OCI-LY1 (cell line): ENCODE results near the gene CRLF3.
"Not testable (repeated sequence)": the region's sequence is repeated elsewhere in the genome, so short reads cannot be mapped to it uniquely, and the experiment has no call there.

Source experiments
- H2AFZ ChIP-seq: fragments of 200-600 bp; sonication (generic), shearing (Covaris generic); 2 replicates; pipeline ENCODE4 v1.6.0; 2014; ENCODE audit warnings: antibody characterized with exemption, mild to moderate bottlenecking, low read length
- H3F3A ChIP-seq: fragments of 200-600 bp; sonication (generic), shearing (Covaris generic); 2 replicates; pipeline ENCODE4 v1.6.0; 2014; ENCODE audit warnings: mild to moderate bottlenecking, antibody characterized with exemption, low read length, moderate library complexity; ENCODE audit not compliant: insufficient read depth
- H3K27ac ChIP-seq: fragments of 200-600 bp; sonication (generic); 2 replicates; pipeline ENCODE4 v1.5.1; 2014; ENCODE audit warnings: low read length, mixed run types, mild to moderate bottlenecking, low read depth; ENCODE audit not compliant: poor library complexity, severe bottlenecking
- H3K27me3 ChIP-seq: fragments of 200-600 bp; sonication (generic); 2 replicates; pipeline ENCODE4 v1.6.0; 2014; ENCODE audit warnings: antibody characterized with exemption, mild to moderate bottlenecking, low read length, moderate library complexity; ENCODE audit not compliant: insufficient read depth
- H3K36me3 ChIP-seq: fragments of 200-600 bp; sonication (generic); 2 replicates; pipeline ENCODE4 v1.6.1; 2014; ENCODE audit warnings: mild to moderate bottlenecking, antibody characterized with exemption, low read length, moderate library complexity, mixed read lengths; ENCODE audit not compliant: insufficient read depth
- H3K4me1 ChIP-seq: fragments of 200-600 bp; sonication (generic); 2 replicates; pipeline ENCODE4 v1.5.1; 2014; ENCODE audit warnings: mild to moderate bottlenecking, low read length, moderate library complexity; ENCODE audit not compliant: insufficient read depth, severe bottlenecking
- H3K4me2 ChIP-seq: fragments of 200-600 bp; sonication (generic), shearing (Covaris generic); 2 replicates; pipeline ENCODE4 v1.6.1; 2014; ENCODE audit warnings: low read length
- H3K4me3 ChIP-seq: fragments of 200-600 bp; sonication (generic); 2 replicates; pipeline ENCODE4 v1.5.1; 2014; ENCODE audit warnings: low read length, low read depth, mild to moderate bottlenecking, mixed read lengths; ENCODE audit not compliant: poor library complexity, severe bottlenecking
- H3K79me2 ChIP-seq: fragments of 200-600 bp; shearing (Covaris generic); 2 replicates; pipeline ENCODE4 v1.6.1; 2016; ENCODE audit warnings: mixed run types, low read length, mixed read lengths; ENCODE audit not compliant: insufficient read depth
- H3K9ac ChIP-seq: fragments of 200-600 bp; sonication (generic), shearing (Covaris generic); 2 replicates; pipeline ENCODE4 v1.6.1; 2014; ENCODE audit warnings: mild to moderate bottlenecking, low read length, mixed read lengths
- H3K9me2 ChIP-seq: fragments of 200-600 bp; sonication (generic), shearing (Covaris generic); 2 replicates; pipeline ENCODE4 v1.6.1; 2014; ENCODE audit warnings: low read depth, mild to moderate bottlenecking, low read length, mixed read lengths
- H3K9me3 ChIP-seq: fragments of 200-600 bp; shearing (Covaris generic); 2 replicates; pipeline ENCODE4 v1.6.1; 2014; ENCODE audit warnings: low read length, mixed read lengths
- H4K20me1 ChIP-seq: fragments of 200-600 bp; sonication (generic), shearing (Covaris generic); 2 replicates; pipeline ENCODE4 v1.6.0; 2016; ENCODE audit warnings: mild to moderate bottlenecking, low read length; ENCODE audit not compliant: insufficient read depth
- EZH2 ChIP-seq: fragments of 200-600 bp; sonication (generic), shearing (Covaris generic); IDR thresholded peaks from 2 replicates; pipeline ENCODE4 v1.8.0; 2017; ENCODE audit warnings: borderline replicate concordance, mixed run types, mild to moderate bottlenecking, antibody characterized with exemption, low read length, moderate library complexity, mixed read lengths
- TF ChIP-seq, protein P1 (sequence below): fragments of 200-600 bp; sonication (generic), shearing (Covaris generic); IDR thresholded peaks from 2 replicates; pipeline ENCODE4 v1.5.1; 2017; ENCODE audit warnings: mild to moderate bottlenecking, antibody characterized with exemption, low read length, moderate library complexity, mixed read lengths

Gene CRLF3

DNA sequence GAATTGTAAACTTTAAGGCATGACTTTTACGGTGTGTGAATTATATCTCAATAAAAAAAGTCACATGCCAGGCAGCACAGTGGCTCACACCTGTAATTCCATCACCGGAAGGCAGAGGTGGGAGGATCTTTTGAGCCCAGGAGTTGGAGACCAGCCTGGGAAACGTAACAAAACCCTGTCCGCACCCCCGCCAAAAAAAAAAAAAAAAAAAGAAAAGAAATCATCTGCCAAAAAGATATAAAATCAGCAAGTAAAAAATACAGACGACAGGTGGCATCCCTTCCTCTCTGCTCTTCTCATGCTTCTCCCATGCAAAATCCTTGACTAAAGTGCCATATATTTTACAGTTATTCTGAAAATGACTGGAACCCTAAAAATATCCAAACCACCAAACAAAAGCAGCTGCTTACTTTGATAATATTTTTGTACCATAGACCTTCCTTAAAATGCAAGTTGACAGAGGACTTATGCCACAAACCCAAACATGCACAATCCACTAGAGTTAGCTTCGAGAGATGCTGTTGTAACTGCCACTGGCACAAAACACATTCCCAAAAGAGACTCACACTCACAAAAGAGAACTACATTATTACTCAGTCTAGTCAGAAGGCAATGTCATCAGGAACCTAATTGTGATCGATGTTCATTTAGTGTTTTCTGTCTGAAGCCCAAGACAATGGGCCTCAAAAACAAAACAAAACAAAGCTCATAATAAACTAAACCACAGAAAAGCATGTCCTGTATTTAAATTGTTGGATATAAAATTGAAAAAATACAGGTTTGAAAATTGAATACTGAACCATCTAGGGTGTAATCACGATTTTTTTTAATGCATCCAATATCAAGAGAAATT, 2.4 kb downstream of the CRLF3 start:
- no peaks in the 10 kb centered on the region for H4K20me1 ChIP-seq
- H2AFZ ChIP-seq, result no peak overlapping the region
- peak overlapping the region; percentile 83 for H3K4me2 ChIP-seq
- H3F3A ChIP-seq, result 0 out of 2 replicates have a peak, but pooled peaks cover 3% of the 10 kb centered on the region
- peaks cover 57% of the 10 kb centered on the region for H3K4me1 ChIP-seq
- H3K9me2 ChIP-seq, result no peaks in the 10 kb centered on the region
- peaks cover 17% of the 10 kb centered on the region for H3K36me3 ChIP-seq
- TF ChIP-seq, protein P1, sequence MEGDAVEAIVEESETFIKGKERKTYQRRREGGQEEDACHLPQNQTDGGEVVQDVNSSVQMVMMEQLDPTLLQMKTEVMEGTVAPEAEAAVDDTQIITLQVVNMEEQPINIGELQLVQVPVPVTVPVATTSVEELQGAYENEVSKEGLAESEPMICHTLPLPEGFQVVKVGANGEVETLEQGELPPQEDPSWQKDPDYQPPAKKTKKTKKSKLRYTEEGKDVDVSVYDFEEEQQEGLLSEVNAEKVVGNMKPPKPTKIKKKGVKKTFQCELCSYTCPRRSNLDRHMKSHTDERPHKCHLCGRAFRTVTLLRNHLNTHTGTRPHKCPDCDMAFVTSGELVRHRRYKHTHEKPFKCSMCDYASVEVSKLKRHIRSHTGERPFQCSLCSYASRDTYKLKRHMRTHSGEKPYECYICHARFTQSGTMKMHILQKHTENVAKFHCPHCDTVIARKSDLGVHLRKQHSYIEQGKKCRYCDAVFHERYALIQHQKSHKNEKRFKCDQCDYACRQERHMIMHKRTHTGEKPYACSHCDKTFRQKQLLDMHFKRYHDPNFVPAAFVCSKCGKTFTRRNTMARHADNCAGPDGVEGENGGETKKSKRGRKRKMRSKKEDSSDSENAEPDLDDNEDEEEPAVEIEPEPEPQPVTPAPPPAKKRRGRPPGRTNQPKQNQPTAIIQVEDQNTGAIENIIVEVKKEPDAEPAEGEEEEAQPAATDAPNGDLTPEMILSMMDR, result peak; percentile 15
- no peak for TF ChIP-seq EZH2
- H3K27me3 ChIP-seq, result no peaks in the 10 kb centered on the region
- H3K9me3 ChIP-seq, result no peaks in the 10 kb centered on the region
- H3K9ac ChIP-seq, result peak overlapping the region; percentile 94
- H3K4me3 ChIP-seq, result peak overlapping the region; percentile 88
- H3K27ac ChIP-seq, result peak overlapping the region; percentile 88
- H3K79me2 ChIP-seq, result peaks cover 66% of the 10 kb centered on the region

DNA sequence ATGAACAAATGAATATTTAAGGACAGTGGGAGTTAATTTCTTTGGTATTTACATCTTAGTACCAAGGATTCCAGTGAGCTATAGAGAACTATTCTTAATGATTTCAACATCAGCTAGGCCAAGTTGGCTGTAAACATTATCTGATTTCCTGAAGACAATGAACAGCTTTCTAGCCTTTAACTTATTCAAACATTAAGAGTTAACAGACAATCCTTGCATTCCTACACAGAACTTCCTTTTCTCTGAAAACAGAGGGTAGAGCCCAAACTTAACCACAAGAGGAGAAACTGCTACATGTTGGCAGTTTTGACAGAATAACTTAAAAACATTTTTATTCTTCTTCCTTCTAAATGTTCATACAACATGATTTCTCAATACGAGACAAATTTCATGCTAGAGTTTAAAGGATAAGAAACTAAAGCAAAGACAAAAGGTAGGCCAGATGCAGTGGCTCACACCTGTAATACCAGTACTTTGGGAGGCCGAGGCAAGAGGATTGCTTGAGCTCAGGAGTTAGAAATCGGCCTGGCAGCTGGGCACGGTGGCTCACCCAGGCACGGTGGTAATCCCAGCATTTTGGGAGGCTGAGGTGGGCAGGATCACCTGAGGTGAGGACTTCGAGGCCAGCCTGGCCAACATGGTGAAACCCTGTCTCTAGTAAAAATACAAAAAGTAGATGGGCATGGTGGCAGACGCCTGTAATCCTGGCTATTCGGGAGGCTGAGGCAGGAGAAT, 4.4 kb downstream of the CRLF3 start:
- H3K27me3 ChIP-seq, result no peaks in the 10 kb centered on the region
- peaks cover 84% of the 10 kb centered on the region for H3K79me2 ChIP-seq
- TF ChIP-seq, protein P1, result no peak
- TF ChIP-seq EZH2, result no peak
- H3K9ac ChIP-seq, result no peak overlapping the region; the same call in 1 of the 2 replicates
- peaks cover 25% of the 10 kb centered on the region for H3K36me3 ChIP-seq
- no peaks in the 10 kb centered on the region for H4K20me1 ChIP-seq
- H3F3A ChIP-seq, result 0 out of 2 replicates have a peak, but pooled peaks cover 3% of the 10 kb centered on the region
- peaks cover 49% of the 10 kb centered on the region for H3K4me1 ChIP-seq
- H3K9me3 ChIP-seq, result no peaks in the 10 kb centered on the region
- no peaks in the 10 kb centered on the region for H3K9me2 ChIP-seq
- peak overlapping the region; percentile 20; the same call in 1 of the 2 replicates for H3K4me2 ChIP-seq
- H2AFZ ChIP-seq, result no peak overlapping the region
- H3K4me3 ChIP-seq, result no peak overlapping the region
- peak overlapping the region; percentile 88 for H3K27ac ChIP-seq

- peaks cover 26% of the 10 kb centered on the region for H3K36me3 ChIP-seq
- H3F3A ChIP-seq, result 0 out of 2 replicates have a peak, but pooled peaks cover 3% of the 10 kb centered on the region
- no peak overlapping the region for H3K9ac ChIP-seq
- no peak overlapping the region for H2AFZ ChIP-seq
- no peaks in the 10 kb centered on the region for H3K9me2 ChIP-seq
- peaks cover 89% of the 10 kb centered on the region for H3K79me2 ChIP-seq
- no peaks in the 10 kb centered on the region for H4K20me1 ChIP-seq
- no peak overlapping the region for H3K27ac ChIP-seq
- no peak overlapping the region for H3K4me2 ChIP-seq
- H3K9me3 ChIP-seq, result no peaks in the 10 kb centered on the region
- H3K4me1 ChIP-seq, result peaks cover 48% of the 10 kb centered on the region
- TF ChIP-seq EZH2, result no peak
- TF ChIP-seq, protein P1, result no peak
- no peak overlapping the region for H3K4me3 ChIP-seq
- no peaks in the 10 kb centered on the region for H3K27me3 ChIP-seq
Observed at GRCh38 chr17:30816165-30816564, 8.3 kb downstream of the CRLF3 start.

DNA sequence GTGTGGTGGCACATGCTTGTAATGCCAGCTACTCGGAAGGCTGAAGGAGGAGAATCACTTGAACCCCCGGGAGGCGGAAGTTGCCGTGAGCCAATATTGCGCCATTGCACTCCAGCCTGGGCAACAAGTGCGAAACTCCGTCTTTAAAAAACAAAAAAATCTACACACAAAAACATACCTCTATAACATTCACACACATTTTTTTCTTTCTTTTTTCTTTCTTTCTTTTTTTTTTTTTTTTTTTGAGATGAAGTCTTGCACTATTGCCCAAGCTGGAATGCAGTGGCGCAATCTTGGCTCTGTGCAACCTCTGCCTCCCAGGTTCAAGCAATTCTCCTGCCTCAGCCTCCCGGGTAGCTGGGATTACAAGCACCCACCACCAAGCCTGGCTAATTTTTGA, 9.6 kb downstream of the CRLF3 start:
- not testable (repeated sequence) for H3F3A ChIP-seq, H3K9me3 ChIP-seq, H3K4me3 ChIP-seq, H4K20me1 ChIP-seq, H3K9ac ChIP-seq, H2AFZ ChIP-seq, H3K4me2 ChIP-seq, H3K27ac ChIP-seq, H3K27me3 ChIP-seq, H3K9me2 ChIP-seq
- H3K36me3 ChIP-seq, result peaks cover 31% of the 10 kb centered on the region
- H3K79me2 ChIP-seq, result peaks cover 84% of the 10 kb centered on the region
- peaks cover 48% of the 10 kb centered on the region for H3K4me1 ChIP-seq

- H3K9ac ChIP-seq, H4K20me1 ChIP-seq, H3K4me2 ChIP-seq, H3K9me3 ChIP-seq, H2AFZ ChIP-seq, H3K27ac ChIP-seq, H3K9me2 ChIP-seq, H3K4me3 ChIP-seq, H3K27me3 ChIP-seq, H3F3A ChIP-seq: not testable (repeated sequence)
- Histone ChIP-seq H3K4me1 (peaks cover 48% of the 10 kb centered on the region), H3K79me2 (peaks cover 78% of the 10 kb centered on the region), H3K36me3 (peaks cover 31% of the 10 kb centered on the region)
Observed at GRCh38 chr17:30814236-30814635, 10.3 kb downstream of the CRLF3 start.
